ENCODE measurements around the gene NTN1. TPM values are rescaled to one million over a fixed set of nuclear protein-coding genes. Genes with fewer than 3 reads are reported as not detected.

Gene NTN1
- polyA plus RNA-seq, 1 experiment: 0.06 TPM

- Histone ChIP-seq H3K36me3 (ENCODE audit: control insufficient read depth, insufficient read depth, low read length) (no peaks in the 10 kb centered on the region), H3K4me3 (ENCODE audit: low read depth, low read length) (no peak overlapping the region), H3K27me3 (ENCODE audit: control insufficient read depth, insufficient read depth, low read length) (no peaks in the 10 kb centered on the region; the same call in 1 of the 2 replicates)
- TF ChIP-seq, protein P1, sequence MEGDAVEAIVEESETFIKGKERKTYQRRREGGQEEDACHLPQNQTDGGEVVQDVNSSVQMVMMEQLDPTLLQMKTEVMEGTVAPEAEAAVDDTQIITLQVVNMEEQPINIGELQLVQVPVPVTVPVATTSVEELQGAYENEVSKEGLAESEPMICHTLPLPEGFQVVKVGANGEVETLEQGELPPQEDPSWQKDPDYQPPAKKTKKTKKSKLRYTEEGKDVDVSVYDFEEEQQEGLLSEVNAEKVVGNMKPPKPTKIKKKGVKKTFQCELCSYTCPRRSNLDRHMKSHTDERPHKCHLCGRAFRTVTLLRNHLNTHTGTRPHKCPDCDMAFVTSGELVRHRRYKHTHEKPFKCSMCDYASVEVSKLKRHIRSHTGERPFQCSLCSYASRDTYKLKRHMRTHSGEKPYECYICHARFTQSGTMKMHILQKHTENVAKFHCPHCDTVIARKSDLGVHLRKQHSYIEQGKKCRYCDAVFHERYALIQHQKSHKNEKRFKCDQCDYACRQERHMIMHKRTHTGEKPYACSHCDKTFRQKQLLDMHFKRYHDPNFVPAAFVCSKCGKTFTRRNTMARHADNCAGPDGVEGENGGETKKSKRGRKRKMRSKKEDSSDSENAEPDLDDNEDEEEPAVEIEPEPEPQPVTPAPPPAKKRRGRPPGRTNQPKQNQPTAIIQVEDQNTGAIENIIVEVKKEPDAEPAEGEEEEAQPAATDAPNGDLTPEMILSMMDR (IDR thresholded peaks at IDR 0.05; ENCODE audit: insufficient read depth, low read depth, low read length): no peak
- POLR2A ChIA-PET: no interaction called here
- CTCF ChIA-PET: no interaction called here
- DNase-seq (ENCODE audit: low read depth): no peak
These were observed 217.3 kb downstream of the NTN1 start for GRCh38 chr17:9238340-9239245.

DNA sequence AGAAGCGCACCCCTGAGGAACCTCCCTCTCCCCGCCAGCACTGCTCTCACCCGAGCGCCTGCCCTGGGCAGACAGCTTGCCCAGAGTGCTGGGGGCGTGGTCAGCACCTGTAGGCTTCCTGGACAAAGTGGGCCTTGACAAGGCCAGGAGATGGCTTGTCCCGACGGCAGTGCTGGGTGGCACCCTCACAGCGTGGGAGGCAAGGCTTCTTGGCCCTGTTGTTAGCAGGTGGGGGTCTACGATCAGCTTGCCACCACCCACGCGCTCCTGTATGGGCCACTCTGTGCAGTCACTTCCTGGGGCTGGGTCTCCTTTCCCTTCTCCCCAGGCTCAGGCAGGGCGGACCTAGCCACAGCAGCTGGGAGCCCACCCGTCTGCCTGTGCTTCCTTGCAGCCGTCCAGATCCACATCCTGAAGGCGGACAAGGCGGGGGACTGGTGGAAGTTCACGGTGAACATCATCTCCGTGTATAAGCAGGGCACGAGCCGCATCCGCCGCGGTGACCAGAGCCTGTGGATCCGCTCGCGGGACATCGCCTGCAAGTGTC is 218.0 kb downstream of the NTN1 start:
- TF ChIP-seq, protein P1 (IDR thresholded peaks at IDR 0.05; ENCODE audit: insufficient read depth, low read depth, low read length): no peak
- Histone ChIP-seq H3K36me3 (ENCODE audit: control insufficient read depth, insufficient read depth, low read length) (no peaks in the 10 kb centered on the region), H3K27me3 (ENCODE audit: control insufficient read depth, insufficient read depth, low read length) (no peaks in the 10 kb centered on the region; the same call in 1 of the 2 replicates), H3K4me3 (ENCODE audit: low read depth, low read length) (peak overlapping the region; percentile 12)
- ChIA-PET POLR2A (no interaction called here), CTCF (interaction anchor here (1.6 kb wide), 1 partner anchor 69 kb away, joined by 3 read pairs; no protein-coding TSS in a partner anchor)
- DNase-seq (ENCODE audit: low read depth): no peak

GRCh38 chr17:9239793-9240658 is 218.7 kb downstream of the NTN1 start:
- CTCF ChIA-PET: interaction anchor here (0.5 to 1.6 kb wide), 2 partner anchors 68 to 164 kb away, joined by 3 read pairs; no protein-coding TSS in a partner anchor

DNA sequence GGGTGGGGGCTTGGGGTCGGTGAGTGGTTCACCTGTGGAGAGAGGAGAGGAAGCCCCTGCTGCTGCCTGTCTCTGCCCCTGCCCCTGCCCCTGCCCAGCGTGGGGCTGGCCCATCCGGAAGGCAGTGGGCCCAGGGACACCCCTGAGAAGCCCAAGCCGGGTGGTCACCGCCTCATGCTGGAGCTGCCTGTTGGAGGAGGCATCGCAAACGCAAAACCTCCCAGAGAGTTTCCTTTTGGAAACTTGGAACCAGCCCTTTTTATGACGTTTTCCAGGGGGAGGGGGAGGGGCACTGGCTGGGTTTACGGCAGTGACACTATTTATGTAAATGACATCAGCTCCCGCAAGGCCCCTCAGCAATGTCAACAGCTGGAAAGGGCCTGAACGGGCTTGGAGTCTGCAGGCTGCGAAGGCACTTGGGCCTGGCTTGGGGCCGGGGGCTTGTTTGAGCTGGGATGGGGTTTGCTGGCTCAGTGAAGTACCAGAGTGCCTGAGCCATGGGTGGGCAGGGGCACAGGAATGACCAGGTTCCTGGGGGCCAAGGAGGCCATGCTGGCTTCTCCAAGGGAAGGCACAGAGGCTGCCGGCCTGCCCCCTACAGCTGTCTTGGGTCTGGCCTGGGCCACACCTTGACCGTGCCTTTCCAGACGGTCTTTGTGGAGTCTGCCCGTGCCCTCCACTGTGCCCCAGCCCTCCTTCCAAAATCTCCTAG is 219.5 kb downstream of the NTN1 start:
- ChIA-PET POLR2A (no interaction called here), CTCF (interaction anchor here (0.5 to 1.6 kb wide), 2 partner anchors 67 to 163 kb away, joined by 3 read pairs; no protein-coding TSS in a partner anchor)
- H3K4me3 ChIP-seq (ENCODE audit: low read depth, low read length): no peak overlapping the region

More at GRCh38 chr17:9239793-9240658, 218.7 kb downstream of the NTN1 start:
- H3K4me3 ChIP-seq (ENCODE audit: low read depth, low read length): peak overlapping the region; percentile 27
- H3K36me3 ChIP-seq (ENCODE audit: control insufficient read depth, insufficient read depth, low read length): no peaks in the 10 kb centered on the region
- H3K27me3 ChIP-seq (ENCODE audit: control insufficient read depth, insufficient read depth, low read length): no peaks in the 10 kb centered on the region; the same call in 1 of the 2 replicates
- no peak for DNase-seq (ENCODE audit: low read depth)
- TF ChIP-seq, protein P1 (IDR thresholded peaks at IDR 0.05; ENCODE audit: insufficient read depth, low read depth, low read length): no peak
- POLR2A ChIA-PET: no interaction called here

More for the DNA sequence above, 219.5 kb downstream of the NTN1 start:
- no peaks in the 10 kb centered on the region for H3K36me3 ChIP-seq (ENCODE audit: control insufficient read depth, insufficient read depth, low read length)
- peak; percentile 9 for DNase-seq (ENCODE audit: low read depth)
- TF ChIP-seq, protein P1 (IDR thresholded peaks at IDR 0.05; ENCODE audit: insufficient read depth, low read depth, low read length): no peak
- H3K27me3 ChIP-seq (ENCODE audit: control insufficient read depth, insufficient read depth, low read length): no peaks in the 10 kb centered on the region; the same call in 1 of the 2 replicates

All from BJ (cell line).